IMR-90 (cell line): ENCODE data around the gene TRAPPC4. TPM values are rescaled to one million over a fixed set of nuclear protein-coding genes. Genes with fewer than 3 reads are reported as not detected.
"Not testable (repeated sequence)": the region's sequence is repeated elsewhere in the genome, so short reads cannot be mapped to it uniquely, and the experiment has no call there.

Source experiments
- ATAC-seq: fragments of 200-7000 bp; cut with Tn5 transposase; 2 replicates; pipeline ENCODE4 v1.9.1; 2020; ENCODE audit warnings: low read depth, mild to moderate bottlenecking, moderate library complexity
- BruUV-seq: library from RNA; stranded (reverse); fragments of 400-500 nt; replicated peaks from 2 replicates; lab custom pipeline; 2021; lab: Mats Ljungman, UMichigan
- CTCF ChIA-PET: fragments of 300-600 bp; formaldehyde crosslinking; extraction: SDS; loops from one replicate; lab custom pipeline; 2021; ENCODE audit warnings: antibody characterized with exemption; lab: Yijun Ruan, JAX
- POLR2A ChIA-PET: fragments of 300-600 bp; sonication (Branson Sonifier 250); formaldehyde crosslinking; loops from one replicate; lab custom pipeline; 2022; ENCODE audit warnings: antibody characterized with exemption; ENCODE audit not compliant: unreplicated experiment; lab: Charles Lee
- DNase-seq: peaks from one replicate; pipeline ENCODE4 v3.0.0; 2013
- H2AFZ ChIP-seq: replicated peaks from 2 replicates; pipeline ENCODE3; 2013; ENCODE audit warnings: low read length, mild to moderate bottlenecking; ENCODE audit not compliant: poor library complexity
- H2AK5ac ChIP-seq: 2 replicates; pipeline ENCODE4 v1.6.1; 2013; ENCODE audit warnings: low read depth, low read length, inconsistent platforms
- H2AK9ac ChIP-seq: replicated peaks from 2 replicates; pipeline ENCODE3; 2013; ENCODE audit warnings: mild to moderate bottlenecking, low read depth, low read length, moderate library complexity; ENCODE audit not compliant: poor library complexity
- H2BK120ac ChIP-seq: 2 replicates; pipeline ENCODE4 v1.6.1; 2013; ENCODE audit warnings: low read depth, low read length, inconsistent platforms
- H2BK15ac ChIP-seq: 3 replicates; pipeline ENCODE4 v1.6.1; 2013; ENCODE audit warnings: low read depth, low read length, inconsistent platforms
- H2BK20ac ChIP-seq: 2 replicates; pipeline ENCODE4 v1.6.1; 2013; ENCODE audit warnings: low read depth, mild to moderate bottlenecking, inconsistent platforms, low read length, moderate library complexity
- H2BK5ac ChIP-seq: 2 replicates; pipeline ENCODE4 v1.6.1; 2013; ENCODE audit warnings: mild to moderate bottlenecking, low read depth, low read length, inconsistent platforms; ENCODE audit not compliant: poor library complexity, severe bottlenecking
- H3K14ac ChIP-seq: replicated peaks from 2 replicates; pipeline ENCODE4 v1.6.1; 2013; ENCODE audit warnings: low read depth, low read length, inconsistent platforms
- H3K18ac ChIP-seq: 2 replicates; pipeline ENCODE4 v1.6.1; 2013; ENCODE audit warnings: low read depth, low read length, control low read depth
- H3K23ac ChIP-seq: 2 replicates; pipeline ENCODE4 v1.6.1; 2013; ENCODE audit warnings: low read depth, low read length, inconsistent platforms
- H3K27ac ChIP-seq: 2 replicates; pipeline ENCODE4 v1.5.1; 2013; ENCODE audit warnings: mild to moderate bottlenecking, control low read depth, low read length; ENCODE audit not compliant: insufficient read depth
- H3K27me3 ChIP-seq: 2 replicates; pipeline ENCODE4 v1.6.1; 2013; ENCODE audit warnings: low read length; ENCODE audit not compliant: control insufficient read depth, insufficient read depth
- H3K36me3 ChIP-seq: 2 replicates; pipeline ENCODE4 v1.6.1; 2013; ENCODE audit warnings: low read length, mixed read lengths; ENCODE audit not compliant: control insufficient read depth, insufficient read depth
- H3K4ac ChIP-seq: 2 replicates; pipeline ENCODE4 v1.6.1; 2013; ENCODE audit warnings: low read depth, low read length, inconsistent platforms
- H3K4me1 ChIP-seq: 2 replicates; pipeline ENCODE4 v1.6.1; 2013; ENCODE audit warnings: low read length, mixed read lengths; ENCODE audit not compliant: control insufficient read depth, insufficient read depth
- H3K4me2 ChIP-seq: 2 replicates; pipeline ENCODE4 v1.6.1; 2013; ENCODE audit warnings: low read depth, mild to moderate bottlenecking, control low read depth, low read length, moderate library complexity
- H3K4me3 ChIP-seq: 2 replicates; pipeline ENCODE4 v1.5.1; 2013; ENCODE audit warnings: low read depth, mild to moderate bottlenecking, control low read depth, low read length, moderate library complexity; ENCODE audit not compliant: insufficient read depth
- H3K56ac ChIP-seq: 2 replicates; pipeline ENCODE4 v1.6.1; 2013; ENCODE audit warnings: low read length, inconsistent platforms; ENCODE audit not compliant: insufficient read depth; ENCODE audit errors: extremely low read depth
- H3K79me1 ChIP-seq, 2 experiments: 2 replicates each; pipeline ENCODE4 v1.6.1; 2013; ENCODE audit warnings: low read length in 2 of 2, inconsistent platforms in 1 of 2, low read depth in 1 of 2
- H3K9ac ChIP-seq: 2 replicates; pipeline ENCODE4 v1.6.1; 2013; ENCODE audit warnings: low read depth, low read length, control low read depth
- H3K9me1 ChIP-seq: 2 replicates; pipeline ENCODE4 v1.6.1; 2013; ENCODE audit warnings: low read length, inconsistent platforms; ENCODE audit not compliant: insufficient read depth
- H3K9me3 ChIP-seq: 2 replicates; pipeline ENCODE4 v1.6.1; 2013; ENCODE audit warnings: low read length; ENCODE audit not compliant: control insufficient read depth, insufficient read depth
- H4K20me1 ChIP-seq: 2 replicates; pipeline ENCODE4 v1.6.1; 2013; ENCODE audit warnings: low read length, inconsistent platforms; ENCODE audit not compliant: insufficient read depth
- H4K5ac ChIP-seq: 2 replicates; pipeline ENCODE4 v1.6.1; 2013; ENCODE audit warnings: mild to moderate bottlenecking, low read depth, low read length, control low read depth
- H4K8ac ChIP-seq, 2 experiments: 2 replicates each; pipeline ENCODE4 v1.6.1; 2013; ENCODE audit warnings: low read depth in 2 of 2, low read length in 2 of 2, control low read depth in 1 of 2, inconsistent platforms in 1 of 2
- H4K91ac ChIP-seq: 2 replicates; pipeline ENCODE4 v1.6.1; 2013; ENCODE audit warnings: low read depth, low read length, inconsistent platforms; ENCODE audit not compliant: insufficient read depth
- WGBS, 2 experiments: methylation state at CpG; one replicate each; pipeline versions ENCODE4 v1.1.5 to v1.1.7; 2013; ENCODE audit warnings: missing lambda C conversion rate in 2 of 2; ENCODE audit not compliant: insufficient read length in 1 of 2; ENCODE audit errors: extremely low coverage in 2 of 2; 5-methylcytosine and 5-hydroxymethylcytosine counted together
- dilution Hi-C: fragments of 300-500 bp; cut with HindIII; formaldehyde crosslinking; loops from one replicate; pipeline ENCODE4 v1.14.3; 2018; ENCODE audit warnings: low sequenced_read_pairs; ENCODE audit not compliant: unreplicated experiment
- in situ Hi-C: fragments of 300-500 bp; cut with MboI; formaldehyde crosslinking; loops from 3 replicates; pipeline ENCODE4 v1.14.3; 2019; ENCODE audit warnings: low sequenced_read_pairs, inconsistent platforms, mixed read lengths
- intact Hi-C: fragments of 100-400 bp; cut with micrococcal nuclease; formaldehyde crosslinking; loops from 2 replicates; pipeline ENCODE4 v1.10.0; 2022
- polyA plus RNA-seq, 3 experiments: library from polyadenylated mRNA; depleted of rRNA; stranded (reverse); fragments of >200 nt; gene quantifications; 2 replicates each; pipeline ENCODE4 v1.2.3, GENCODE V29; 2012; ENCODE audit warnings: low replicate concordance in 1 of 3
- total RNA-seq: library from RNA; depleted of rRNA; stranded (reverse); fragments of >200 nt; gene quantifications from 2 replicates; pipeline ENCODE4 v1.2.3, GENCODE V29; 2012

Gene TRAPPC4
- total and polyA plus RNA-seq, 2 of the 4 experiments (the other 2 are of a cell fraction) = 102 to 162 TPM

- DNase-seq, H4K91ac ChIP-seq, ATAC-seq, H2AK9ac ChIP-seq, BruUV-seq, H3K23ac ChIP-seq, H3K9me3 ChIP-seq, CTCF ChIA-PET, H3K4ac ChIP-seq, H2BK5ac ChIP-seq, intact Hi-C loops, H3K27me3 ChIP-seq, POLR2A ChIA-PET, H3K14ac ChIP-seq, H4K5ac ChIP-seq, H3K27ac ChIP-seq, H3K18ac ChIP-seq, H4K8ac ChIP-seq, H2AFZ ChIP-seq, H3K4me1 ChIP-seq, in situ Hi-C loops, H3K4me2 ChIP-seq, H2BK20ac ChIP-seq, H2BK120ac ChIP-seq, dilution Hi-C loops, H3K36me3 ChIP-seq, H2BK15ac ChIP-seq, H3K79me1 ChIP-seq, H3K9ac ChIP-seq, H3K56ac ChIP-seq, H3K9me1 ChIP-seq, H2AK5ac ChIP-seq, H4K20me1 ChIP-seq, H3K4me3 ChIP-seq: not testable (repeated sequence)
- no CpG with 5 or more reads among the region's 11 CpGs for WGBS, 2 experiments
Measured at GRCh38 chr11:119039471-119039870, 20.9 kb downstream of the TRAPPC4 start.
